Fibroblast of villous mesenchyme (primary cell): ENCODE measurements around the gene DDX3X. TPM values are rescaled to one million over a fixed set of nuclear protein-coding genes. Genes with fewer than 3 reads are reported as not detected.

ENCODE experiments used
- DNase-seq: peaks from one replicate; pipeline ENCODE4 v3.0.0-alpha.2; 2010; ENCODE audit warnings: low read depth
- H3K4me3 ChIP-seq: 2 replicates; pipeline ENCODE4 v1.5.1; 2011; ENCODE audit warnings: low read depth, mild to moderate bottlenecking, low read length
- CTCF ChIP-seq: IDR thresholded peaks from 2 replicates; pipeline ENCODE4 v1.5.1; 2012; ENCODE audit warnings: low read depth, mild to moderate bottlenecking, low read length; ENCODE audit not compliant: insufficient read depth
- total RNA-seq: library from RNA; depleted of rRNA; stranded (reverse); fragments of >200 nt; gene quantifications from 2 replicates; pipeline ENCODE4 v1.2.3, GENCODE V29; 2012

The DDX3X gene
- total RNA-seq, 1 donor: 270 TPM

- TF ChIP-seq CTCF: no peak
- H3K4me3 ChIP-seq: no peak overlapping the region
- no peak for DNase-seq
These were observed 13.2 kb downstream of the DDX3X start for GRCh38 chrX:41347186-41347585.

- no peak for DNase-seq
- H3K4me3 ChIP-seq: no peak overlapping the region
- no peak for TF ChIP-seq CTCF
These were observed 14.6 kb downstream of the DDX3X start for GRCh38 chrX:41348551-41348950.

DNA sequence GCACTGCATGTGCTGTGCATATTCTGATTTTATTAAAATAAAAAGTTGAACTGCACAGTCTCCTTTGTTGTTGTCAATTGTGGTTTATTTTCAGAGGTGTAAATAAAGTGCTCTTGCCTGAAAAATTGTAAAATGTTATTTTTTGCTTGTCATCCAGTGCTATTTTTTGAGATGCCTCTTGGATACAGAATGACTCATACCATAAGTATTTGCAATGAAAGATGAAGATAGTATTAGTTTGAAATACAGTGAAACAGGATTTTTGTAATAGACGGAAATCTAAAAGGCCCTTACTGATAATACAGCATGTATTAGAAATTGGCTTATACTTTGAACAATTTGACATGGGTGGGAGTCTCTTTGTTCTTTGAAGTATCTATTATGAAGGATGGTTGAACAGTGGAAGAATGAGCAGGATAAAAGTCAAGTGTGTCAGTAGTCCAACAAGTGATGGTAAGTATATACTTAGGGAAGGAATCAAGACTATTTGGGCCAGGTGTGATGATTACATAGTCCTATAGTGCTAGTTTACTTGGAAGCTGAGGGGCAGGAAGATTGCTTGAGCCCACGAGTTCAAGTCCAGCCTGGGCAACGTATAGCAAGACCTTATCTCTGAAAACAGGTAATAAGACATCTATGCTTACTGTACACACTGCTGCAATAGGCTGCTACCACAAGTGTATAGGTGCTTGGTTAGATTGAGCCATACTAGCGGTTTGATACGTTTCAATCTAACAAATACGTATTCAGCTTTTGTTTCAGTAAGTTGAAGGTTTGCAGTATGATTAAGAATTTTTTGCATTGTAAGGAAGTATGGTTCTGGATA, 16.4 kb downstream of the DDX3X start:
- TF ChIP-seq CTCF: no peak
- no peak overlapping the region for H3K4me3 ChIP-seq
- DNase-seq: peak; percentile 41

GRCh38 chrX:41350976-41351569, 17.1 kb downstream of the DDX3X start:
- peak; percentile 28 for DNase-seq
- H3K4me3 ChIP-seq: no peak overlapping the region
- no peak for TF ChIP-seq CTCF

- DNase-seq: no peak
- H3K4me3 ChIP-seq: no peak overlapping the region
- no peak for TF ChIP-seq CTCF
These were observed 18.0 kb downstream of the DDX3X start for GRCh38 chrX:41351923-41352322.

DNA sequence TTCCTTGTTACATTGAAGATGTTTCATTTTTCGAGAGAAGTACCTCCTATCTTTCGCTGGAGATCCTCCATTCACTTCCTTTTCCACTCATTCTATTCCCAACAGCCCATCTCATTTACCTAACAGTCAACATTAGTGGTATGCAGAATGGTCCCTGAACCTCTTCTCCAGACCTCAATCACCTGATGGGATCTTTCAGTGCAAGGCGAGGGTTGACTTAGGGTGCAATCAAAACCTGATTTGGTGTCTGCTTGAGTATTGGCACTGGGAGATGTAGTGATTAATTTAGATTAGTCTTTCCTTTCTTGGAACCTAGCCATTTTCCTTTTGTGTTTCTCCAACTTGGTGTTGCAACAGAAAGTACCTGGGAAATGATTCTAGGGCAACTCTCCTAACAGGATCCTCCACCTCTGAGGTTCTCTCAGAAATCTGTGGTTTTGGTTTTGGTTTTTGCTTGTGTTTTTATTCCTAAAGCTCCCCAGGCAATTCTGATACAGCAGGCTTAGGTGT, 18.4 kb downstream of the DDX3X start:
- H3K4me3 ChIP-seq: no peak overlapping the region

More for the DNA sequence above, 18.4 kb downstream of the DDX3X start:
- DNase-seq: no peak
- TF ChIP-seq CTCF: no peak
